Left renal pelvis (tissue), 4 donors: ENCODE results near the gene AAR2. TPM values are rescaled to one million over a fixed set of nuclear protein-coding genes. Genes with fewer than 3 reads are reported as not detected.

Experiments used
- polyA plus RNA-seq, 4 donors: library from polyadenylated mRNA; unstranded; fragments of 120-200 nt; gene quantifications; one replicate each; pipeline ENCODE4 v1.2.1, GENCODE V29; 2013; ENCODE audit not compliant: insufficient read length in 4 of 4

AAR2 gene
- polyA plus RNA-seq, 4 donors, result 37.2 to 46.6 (median 42.9) TPM

Other genes starting within 250 kb of the AAR2 start
- 10 to 100 TPM; 62.7 to 75.0 (median 66.4) TPM for gene EPB41L1, start 81.7 kb upstream of the AAR2 start, polyA plus RNA-seq
- 10 to 100 TPM; 57.2 to 77.9 (median 63.3) TPM for gene DLGAP4, start 69.9 kb downstream of the AAR2 start, polyA plus RNA-seq